ENCODE results near the gene SLC1A7.

SLC1A7 gene

GRCh38 chr1:53116307-53116810 is 26.1 kb downstream of the SLC1A7 start:
- DNase-seq (ENCODE audit: low read depth in 2 of 3, low spot score in 2 of 3), result no peak

- no peak for DNase-seq (ENCODE audit: low read depth in 2 of 3, low spot score in 2 of 3)
These were observed 26.8 kb downstream of the SLC1A7 start for GRCh38 chr1:53115403-53116306.

GRCh38 chr1:53114581-53115400 is 27.6 kb downstream of the SLC1A7 start:
- no peak for DNase-seq (ENCODE audit: low read depth in 2 of 3, low spot score in 2 of 3)

DNA sequence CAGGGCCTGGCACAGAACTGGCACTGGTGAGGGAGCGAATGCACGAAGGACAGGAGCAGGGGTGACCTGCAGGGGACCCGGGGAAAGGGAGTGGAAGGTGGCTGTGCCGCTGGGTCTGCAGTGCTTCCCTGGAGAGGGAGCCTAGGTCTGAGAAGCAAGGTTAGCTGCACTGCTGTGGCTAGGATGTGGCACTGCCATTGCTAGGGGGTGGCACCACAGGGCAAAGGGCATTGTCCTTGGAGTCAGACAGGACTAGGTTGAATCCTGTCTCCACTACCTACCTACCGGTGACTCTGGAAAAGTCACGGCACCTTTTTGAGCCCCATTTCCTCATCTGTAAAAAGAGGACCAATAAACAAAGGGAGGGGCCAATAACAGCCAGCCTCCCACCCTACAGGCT is 28.3 kb downstream of the SLC1A7 start:
- DNase-seq (ENCODE audit: low read depth in 2 of 3, low spot score in 2 of 3), result no peak

DNA sequence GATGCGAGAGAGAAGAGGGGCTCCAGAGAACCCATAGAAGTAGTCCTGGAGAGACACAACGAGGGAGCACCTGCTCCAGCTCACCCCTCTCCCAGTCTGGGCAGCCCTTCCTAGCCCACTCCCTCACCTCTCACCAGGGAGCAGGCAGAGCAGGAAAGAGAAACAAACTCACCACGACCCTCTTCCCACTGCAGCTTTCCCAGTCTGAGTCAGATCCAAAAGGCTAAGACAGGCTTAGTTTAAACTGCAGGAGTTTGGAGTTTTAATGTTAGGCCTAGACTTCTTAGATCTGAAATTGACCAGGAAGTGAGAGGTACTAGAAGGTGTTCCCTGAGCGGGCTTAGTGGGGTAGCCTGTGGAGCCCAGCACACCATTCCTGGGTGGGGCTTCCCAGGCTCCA is 29.6 kb downstream of the SLC1A7 start:
- DNase-seq (ENCODE audit: low read depth in 2 of 3, low spot score in 2 of 3), result no peak

GRCh38 chr1:53112271-53112774 is 30.1 kb downstream of the SLC1A7 start:
- DNase-seq (ENCODE audit: low read depth in 2 of 3, low spot score in 2 of 3), result no peak

DNA sequence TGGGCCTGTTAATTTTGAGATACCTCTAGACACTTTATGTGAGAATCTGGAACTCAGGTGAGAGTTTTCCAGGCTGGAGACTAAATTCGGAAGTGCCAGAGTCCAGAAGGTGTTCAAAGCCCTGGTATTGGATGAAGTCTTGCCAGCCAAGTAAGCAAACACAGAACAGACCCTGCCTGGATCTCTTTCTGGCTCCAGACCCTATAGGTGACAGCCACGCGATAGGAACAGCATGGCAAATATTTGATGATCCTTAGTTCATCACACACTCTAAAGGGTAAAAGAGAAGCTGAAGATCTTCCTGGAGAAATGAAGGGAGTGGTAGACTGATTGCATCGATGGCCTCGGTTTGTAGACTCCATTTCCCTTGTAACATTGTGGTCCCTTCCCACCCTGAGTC is 30.7 kb downstream of the SLC1A7 start:
- no peak for DNase-seq (ENCODE audit: low read depth in 2 of 3, low spot score in 2 of 3)

GRCh38 chr1:53111073-53111556 is 31.3 kb downstream of the SLC1A7 start:
- DNase-seq (ENCODE audit: low read depth in 2 of 3, low spot score in 2 of 3), result no peak

GRCh38 chr1:53110370-53111072 is 31.9 kb downstream of the SLC1A7 start:
- DNase-seq (ENCODE audit: low read depth in 2 of 3, low spot score in 2 of 3), result no peak

DNA sequence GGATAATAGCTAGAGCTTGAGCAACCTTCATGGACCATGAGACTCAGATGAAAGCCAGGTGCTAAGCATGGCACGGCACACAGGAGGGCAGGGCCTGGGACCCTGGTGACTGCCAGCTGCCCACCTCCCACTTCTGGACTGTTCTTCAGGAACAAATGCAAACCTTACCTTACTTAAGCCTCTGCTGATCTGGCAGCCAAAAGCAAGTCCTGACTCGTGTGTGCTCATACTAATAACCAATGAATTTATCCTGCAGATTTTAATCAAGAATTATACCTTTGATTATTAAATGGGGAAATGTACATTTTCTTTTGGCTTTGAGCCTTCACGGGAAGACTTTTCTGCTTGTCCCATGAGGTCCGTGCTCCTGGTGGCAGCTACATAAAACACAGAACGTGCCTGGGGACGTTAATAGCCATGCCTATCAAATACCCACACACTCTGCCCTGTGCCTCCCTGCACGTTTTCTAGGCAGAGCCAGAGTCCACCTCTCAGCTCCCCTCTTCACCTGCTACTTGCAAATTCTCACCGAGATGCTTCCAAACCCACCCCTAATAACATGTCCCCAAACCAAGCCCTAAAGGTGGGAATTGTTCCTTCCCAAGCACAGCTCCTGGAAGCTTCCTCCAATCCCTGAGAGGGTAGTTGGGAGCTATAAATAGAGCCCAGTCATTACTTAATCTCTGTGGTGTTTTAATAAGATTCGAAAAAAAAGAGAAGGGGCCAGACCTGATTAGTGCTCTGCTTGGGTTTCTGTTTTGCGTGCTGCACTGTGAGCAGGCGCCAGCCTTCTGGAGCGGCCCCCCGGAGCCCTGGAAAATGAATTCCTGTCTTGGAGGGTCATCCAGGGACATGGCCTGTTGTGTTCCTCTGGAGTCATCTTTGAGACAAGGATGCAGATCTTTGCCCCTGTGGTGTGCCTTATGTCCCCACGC is 33.5 kb downstream of the SLC1A7 start:
- DNase-seq (ENCODE audit: low read depth in 2 of 3, low spot score in 2 of 3), result no peak

DNA sequence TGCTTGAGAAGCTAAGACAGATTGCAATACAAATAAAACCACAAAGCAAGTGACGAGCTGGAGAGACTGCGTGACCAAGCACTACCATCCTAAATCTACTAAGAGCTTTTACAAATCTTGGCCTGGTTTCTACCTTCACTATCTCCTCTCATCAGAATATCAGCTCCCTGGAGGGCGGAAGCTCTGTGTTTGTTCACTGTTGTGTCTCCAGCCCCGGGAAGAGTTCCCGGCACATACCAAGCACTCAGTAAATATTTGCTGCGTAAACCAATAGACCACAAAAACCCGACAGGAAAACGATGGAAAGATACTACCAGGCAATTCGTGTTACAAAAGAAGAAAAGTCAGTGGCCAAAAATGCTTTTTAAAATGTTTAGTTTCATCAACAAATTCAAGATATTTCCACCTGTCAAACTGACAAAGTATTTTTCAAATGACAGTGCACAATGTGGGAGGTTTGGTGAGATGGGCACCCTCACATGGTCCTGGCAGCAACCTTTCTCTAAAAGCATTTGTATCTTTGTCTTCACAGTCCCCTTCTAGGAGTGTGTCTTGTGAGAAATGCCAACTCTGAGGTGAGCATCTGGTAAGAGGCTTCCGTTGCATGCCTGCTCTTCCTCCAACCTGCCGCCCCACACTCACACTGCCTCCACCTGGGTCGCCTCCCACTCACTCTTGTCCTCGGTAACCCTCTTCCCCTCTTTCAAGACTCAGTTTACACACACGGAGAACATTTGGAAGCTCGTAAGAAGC is 34.7 kb downstream of the SLC1A7 start:
- DNase-seq (ENCODE audit: low read depth in 2 of 3, low spot score in 2 of 3), result no peak

DNA sequence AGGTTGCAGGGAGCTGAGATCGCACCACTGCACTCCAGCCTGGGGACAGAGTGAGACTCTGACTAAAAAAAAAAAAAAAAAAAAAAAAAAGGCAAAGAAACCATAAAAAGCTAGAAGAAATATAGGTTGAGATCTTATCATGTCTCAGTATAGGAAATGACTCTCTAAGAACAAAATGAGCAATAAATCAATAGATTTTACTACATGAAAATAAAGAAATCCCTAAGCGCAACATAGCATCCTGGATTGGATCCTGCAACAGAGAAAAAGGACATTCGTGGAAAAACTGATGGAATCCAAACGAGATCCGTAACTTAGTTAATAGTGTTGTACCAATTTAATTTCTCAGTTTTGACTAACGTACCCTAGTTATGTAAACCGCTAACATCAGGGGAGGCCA is 35.3 kb downstream of the SLC1A7 start:
- DNase-seq (ENCODE audit: low read depth in 2 of 3, low spot score in 2 of 3), result no peak

DNA sequence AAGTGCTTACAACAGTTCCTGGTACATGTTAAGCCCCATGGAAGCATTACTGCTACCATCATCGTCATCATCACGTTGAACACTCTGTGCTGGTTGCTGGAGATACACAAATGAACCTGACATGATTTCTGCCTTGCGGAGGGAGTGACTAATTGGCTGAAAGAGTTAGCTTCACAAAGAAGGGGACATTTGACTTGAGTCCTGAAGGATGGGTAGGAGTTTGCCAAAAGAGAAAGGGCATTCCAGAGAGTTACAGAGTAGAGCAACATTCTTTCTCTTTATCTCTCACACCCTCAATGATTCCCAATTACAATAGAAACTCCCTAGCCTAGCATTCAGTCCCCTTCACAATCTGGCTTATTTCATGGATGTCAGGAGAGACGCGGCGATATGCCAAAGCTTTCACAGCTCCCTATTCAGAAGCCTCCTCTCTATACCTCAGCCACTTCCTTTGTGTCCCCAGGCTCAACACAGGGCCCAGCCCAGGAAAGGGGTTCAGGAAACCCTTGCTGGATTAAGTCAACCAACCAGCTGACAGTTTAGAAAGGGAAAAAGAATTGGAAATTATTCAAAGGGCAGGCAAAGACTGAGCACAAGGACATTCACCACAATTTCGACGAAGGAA is 38.0 kb downstream of the SLC1A7 start:
- DNase-seq (ENCODE audit: low read depth in 2 of 3, low spot score in 2 of 3), result no peak

- no peak for DNase-seq (ENCODE audit: low read depth in 2 of 3, low spot score in 2 of 3)
These were observed 47.9 kb downstream of the SLC1A7 start for GRCh38 chr1:53094533-53094919.

- DNase-seq (ENCODE audit: low read depth in 2 of 3, low spot score in 2 of 3), result no peak
These were observed 48.5 kb downstream of the SLC1A7 start for GRCh38 chr1:53093778-53094532.

- DNase-seq (ENCODE audit: low read depth in 2 of 3, low spot score in 2 of 3), result no peak
These were observed 49.0 kb downstream of the SLC1A7 start for GRCh38 chr1:53093451-53093754.

- no peak for DNase-seq (ENCODE audit: low read depth in 2 of 3, low spot score in 2 of 3)
These were observed 49.6 kb downstream of the SLC1A7 start for GRCh38 chr1:53092659-53093450.
